ENCODE results near the gene DIPK1B. TPM values are rescaled to one million over a fixed set of nuclear protein-coding genes. Genes with fewer than 3 reads are reported as not detected.
A peak's percentile ranks its signal among the peaks of the same experiment; 100 is the strongest.

The DIPK1B gene
- total RNA-seq, 4 donors from 2014 or later: 7.8 to 24.4 (median 11.2) TPM

DNA sequence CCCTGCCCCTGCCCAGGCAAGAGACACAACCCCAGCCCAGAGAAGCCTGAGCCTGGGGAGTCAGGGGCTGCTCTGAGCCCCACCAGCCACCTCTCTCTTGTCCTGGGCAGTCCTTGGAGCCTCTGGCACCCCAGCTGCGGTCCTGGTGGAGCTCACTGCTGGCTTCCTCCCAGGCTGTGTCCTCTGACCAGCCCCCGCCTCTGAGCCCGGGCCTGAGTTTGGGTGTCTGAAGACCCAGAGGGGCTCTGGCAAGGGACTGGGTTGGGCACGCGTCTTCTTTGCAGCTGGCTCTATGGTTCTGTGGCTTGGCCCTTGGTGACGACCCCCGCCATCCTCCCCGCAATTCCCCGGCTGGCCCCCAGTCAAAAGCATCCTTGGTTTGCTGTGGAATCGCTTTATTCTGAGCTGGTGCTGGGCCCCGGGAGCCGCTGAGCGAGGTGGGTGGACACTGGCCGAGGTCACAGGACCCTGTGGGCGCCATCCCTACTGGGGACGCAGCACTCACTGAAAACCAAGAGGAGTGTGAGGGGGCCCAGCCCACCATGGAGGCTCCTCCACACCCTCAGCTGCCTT lies 31.4 kb downstream of the DIPK1B start:
- whole genome bisulfite sequencing, 2 donors (ENCODE audit: low coverage in 1 of 2): no CpG with 5 or more reads among the region's 16 CpGs
- ATAC-seq: no peak
- Histone ChIP-seq H3K4me1 (peaks cover 0 to 19% (median 0%) of the 10 kb centered on the region in 3 donors), H3K27ac (no peak overlapping the region), H3K4me3 (peak overlapping the region in 1 of 2 donors; percentile 37), H3K27me3 (peaks cover 66% of the 10 kb centered on the region), H3K36me3 (no peaks in the 10 kb centered on the region), H3K9me3 (no peaks in the 10 kb centered on the region)
- TF ChIP-seq POLR2AphosphoS5 (IDR thresholded peaks at IDR 0.05): no peak
- TF ChIP-seq POLR2A (IDR thresholded peaks at IDR 0.05): no peak
- TF ChIP-seq EP300 (IDR thresholded peaks at IDR 0.05): no peak
- TF ChIP-seq CTCF (IDR thresholded peaks at IDR 0.05): no peak

- Histone ChIP-seq H3K27ac (peak overlapping the region in 1 of 4 donors; percentile 55), H3K4me1 (peaks cover 0 to 19% (median 0%) of the 10 kb centered on the region in 3 donors), H3K36me3 (no peaks in the 10 kb centered on the region), H3K27me3 (peaks cover 66% of the 10 kb centered on the region), H3K9me3 (no peaks in the 10 kb centered on the region), H3K4me3 (peak overlapping the region in 1 of 2 donors; percentile 37)
- no peak for ATAC-seq
- 86% methylated on average over 5 of the region's 18 CpGs; no CpG with 5 or more reads in 1 of the 2 donors for WGBS, 2 donors (ENCODE audit: low coverage in 1 of 2)
- TF ChIP-seq POLR2AphosphoS5 (IDR thresholded peaks at IDR 0.05): no peak
- TF ChIP-seq CTCF (IDR thresholded peaks at IDR 0.05): no peak
These were observed 32.4 kb downstream of the DIPK1B start for GRCh38 chr9:136744773-136745172.

- no peak for ATAC-seq
- Histone ChIP-seq H3K36me3 (no peaks in the 10 kb centered on the region), H3K4me1 (peaks cover 0 to 18% (median 0%) of the 10 kb centered on the region in 3 donors), H3K27me3 (peaks cover 58% of the 10 kb centered on the region), H3K27ac (peak overlapping the region in 3 of 4 donors; percentile 10 to 55 (median 26)), H3K9me3 (no peaks in the 10 kb centered on the region), H3K4me3 (peak overlapping the region in 1 of 2 donors; percentile 37)
- WGBS, 2 donors (ENCODE audit: low coverage in 1 of 2): no CpG with 5 or more reads among the region's 23 CpGs
- TF ChIP-seq POLR2AphosphoS5 (IDR thresholded peaks at IDR 0.05) (no peak), CTCF (IDR thresholded peaks at IDR 0.05) (no peak), EP300 (IDR thresholded peaks at IDR 0.05) (no peak), POLR2A (IDR thresholded peaks at IDR 0.05) (no peak)
These were observed 33.2 kb downstream of the DIPK1B start for GRCh38 chr9:136745389-136746154.

DNA sequence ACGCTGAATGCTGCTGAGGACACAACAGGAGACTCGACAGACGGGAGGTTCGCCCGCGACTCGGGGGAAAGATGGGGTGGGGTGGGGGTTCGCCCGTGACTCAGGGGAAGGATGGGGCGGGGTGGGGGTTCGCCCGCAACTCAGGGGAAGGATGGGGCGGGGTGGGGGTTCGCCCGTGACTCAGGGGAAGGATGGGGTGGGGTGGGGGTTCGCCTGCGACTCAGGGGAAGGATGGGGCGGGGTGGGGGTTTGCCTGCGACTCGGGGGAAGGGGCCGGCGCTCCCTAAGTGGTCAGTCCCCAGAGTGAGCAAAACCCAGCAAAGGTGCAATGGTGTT lies 33.8 kb downstream of the DIPK1B start:
- ATAC-seq: no peak

More for the DNA sequence above, 33.8 kb downstream of the DIPK1B start:
- TF ChIP-seq POLR2AphosphoS5 (IDR thresholded peaks at IDR 0.05) (no peak), POLR2A (IDR thresholded peaks at IDR 0.05) (no peak), CTCF (IDR thresholded peaks at IDR 0.05) (no peak), EP300 (IDR thresholded peaks at IDR 0.05) (no peak)
- H3K27ac ChIP-seq: no peak overlapping the region
- peaks cover 0 to 13% (median 0%) of the 10 kb centered on the region in 3 donors for H3K4me1 ChIP-seq
- 78% methylated on average over 3 of the region's 22 CpGs; no CpG with 5 or more reads in 1 of the 2 donors for WGBS, 2 donors (ENCODE audit: low coverage in 1 of 2)
- H3K4me3 ChIP-seq: no peak overlapping the region
- peaks cover 53% of the 10 kb centered on the region for H3K27me3 ChIP-seq
- no peaks in the 10 kb centered on the region for H3K9me3 ChIP-seq
- H3K36me3 ChIP-seq: no peaks in the 10 kb centered on the region
